Stimulated activated CD8-positive, alpha-beta memory T cell treated with anti-CD3 and anti-CD28 coated beads, Interleukin-4, amount 100 ng/mL, for 1 hour (primary cell): ENCODE results near the gene UBE2G1.
"Not testable (repeated sequence)": the region's sequence is repeated elsewhere in the genome, so short reads cannot be mapped to it uniquely, and the experiment has no call there.

ENCODE experiments used
- DNase-seq, 2 donors: peaks; one replicate each; pipeline ENCODE4 v3.0.0-alpha.2; 2020; ENCODE audit warnings: low read depth in 2 of 2, low spot score in 1 of 2

UBE2G1 gene

DNA sequence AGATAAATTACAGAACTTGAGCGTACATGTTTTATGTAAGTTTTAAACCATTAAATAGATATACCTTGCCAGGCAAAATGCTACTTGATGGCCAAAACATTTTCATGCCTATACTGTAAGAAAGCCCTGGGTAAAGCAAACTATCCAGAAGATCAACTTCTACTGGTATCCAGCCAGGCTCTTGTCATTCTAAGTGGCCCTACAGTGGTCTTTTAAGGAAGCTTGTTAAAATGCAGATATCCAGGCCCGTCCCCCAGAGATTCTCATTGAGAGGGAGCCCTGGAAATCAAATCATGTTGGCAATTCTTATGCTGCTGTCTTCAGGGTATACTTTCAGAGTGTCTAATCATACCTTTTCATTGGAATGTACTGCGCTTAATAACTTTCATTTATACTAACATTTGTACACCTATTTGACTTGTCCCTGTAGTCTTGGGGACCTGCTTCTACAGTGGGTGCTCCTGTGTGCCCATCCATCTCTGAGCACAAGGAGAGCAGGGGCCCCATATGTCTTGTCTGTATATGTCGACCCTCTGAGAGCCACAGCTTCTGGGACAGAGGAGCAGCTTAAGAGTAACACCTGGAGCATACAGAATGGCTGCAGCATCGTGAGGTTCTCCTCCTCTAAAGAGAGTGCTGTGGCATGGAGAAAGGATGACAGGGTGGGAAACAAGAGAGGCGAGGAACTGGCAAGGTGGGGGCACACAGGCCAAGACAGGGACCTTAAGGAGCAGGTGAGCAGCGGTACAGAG is 59.1 kb downstream of the UBE2G1 start:
- no peak for DNase-seq

DNA sequence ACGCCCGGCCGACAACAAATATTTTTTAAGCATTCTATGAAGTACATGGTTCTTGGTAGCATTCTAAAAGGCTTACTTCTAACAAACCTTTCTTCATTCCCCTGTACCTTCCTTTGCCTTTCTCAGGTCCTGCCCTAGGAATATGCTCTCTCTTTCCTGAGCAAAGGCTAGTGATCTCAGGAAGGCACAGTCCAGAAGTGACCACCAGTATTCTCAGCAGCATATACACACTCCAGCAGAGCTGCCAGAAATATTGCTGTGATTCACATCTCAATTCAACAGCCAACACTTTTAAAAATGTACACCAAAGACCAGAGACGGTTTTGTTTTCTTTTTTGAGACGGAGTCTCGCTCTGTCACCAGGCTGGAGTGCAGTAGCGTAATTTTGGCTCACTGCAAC is 61.3 kb downstream of the UBE2G1 start:
- DNase-seq = no peak

DNA sequence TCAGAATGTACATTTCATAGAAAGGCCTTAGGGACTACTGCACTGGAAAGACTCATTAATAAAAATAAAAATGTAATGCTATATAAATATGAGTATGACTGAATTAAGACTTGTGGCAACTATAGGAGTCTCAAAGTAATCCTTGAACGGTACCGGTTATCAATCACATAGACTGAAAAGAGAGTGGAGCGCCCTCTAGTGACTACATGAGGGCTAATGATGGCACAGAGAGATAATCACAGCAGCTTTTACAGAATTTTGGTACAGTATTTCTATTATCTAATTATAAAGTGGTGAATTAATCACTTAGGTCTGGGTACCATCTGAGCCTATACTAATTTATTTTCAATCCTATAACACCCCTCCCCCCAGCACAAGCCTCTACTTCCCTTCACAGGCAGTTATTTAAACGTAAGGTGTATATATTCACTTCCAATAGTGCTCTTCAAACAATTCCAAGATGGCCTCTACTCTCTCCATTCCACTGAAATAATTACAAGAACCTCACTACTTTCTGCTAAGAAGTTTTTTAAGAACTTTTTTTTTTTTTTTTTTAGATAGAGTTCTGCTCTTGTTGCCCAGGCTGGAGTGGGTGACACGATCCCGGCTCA is 62.0 kb downstream of the UBE2G1 start:
- DNase-seq = peak; percentile 13 to 21

DNA sequence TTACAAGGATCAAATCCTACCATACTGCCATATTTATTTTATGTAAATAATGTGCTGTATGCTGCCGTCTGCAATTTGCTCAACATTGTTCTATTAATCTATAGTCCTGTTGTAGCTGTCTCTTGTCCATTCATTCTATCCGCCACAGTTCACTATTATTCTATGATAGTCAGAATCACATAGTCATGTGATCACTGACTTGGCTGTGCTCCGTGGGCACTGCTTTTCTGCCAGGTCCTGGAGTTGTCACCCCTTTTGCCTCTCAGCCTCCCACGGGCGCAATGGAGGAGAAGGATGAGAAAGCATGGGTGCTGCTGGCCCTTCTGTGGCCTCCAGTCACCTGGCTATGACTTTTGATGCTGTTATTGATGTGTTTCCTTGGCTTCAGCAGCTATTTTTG is 65.4 kb downstream of the UBE2G1 start:
- DNase-seq = no peak

DNA sequence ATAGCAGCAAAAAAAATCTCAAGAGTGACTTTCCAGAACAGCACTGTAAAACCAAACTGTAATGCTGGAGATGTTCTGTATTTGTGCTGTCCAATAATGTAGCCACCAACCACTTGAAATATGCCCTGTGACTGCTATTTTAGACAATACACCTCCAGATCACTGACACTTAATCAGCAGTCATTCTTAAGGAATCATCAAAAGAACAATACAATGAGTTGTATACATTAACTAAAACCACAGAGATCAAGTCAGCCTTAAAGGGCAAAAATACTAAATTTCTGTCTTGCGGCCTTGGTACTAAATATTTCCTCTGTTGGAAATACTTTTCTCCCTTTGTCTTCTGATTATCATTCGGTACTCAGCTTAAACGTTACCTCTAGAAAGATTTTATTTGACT is 69.1 kb downstream of the UBE2G1 start:
- DNase-seq = no peak

DNA sequence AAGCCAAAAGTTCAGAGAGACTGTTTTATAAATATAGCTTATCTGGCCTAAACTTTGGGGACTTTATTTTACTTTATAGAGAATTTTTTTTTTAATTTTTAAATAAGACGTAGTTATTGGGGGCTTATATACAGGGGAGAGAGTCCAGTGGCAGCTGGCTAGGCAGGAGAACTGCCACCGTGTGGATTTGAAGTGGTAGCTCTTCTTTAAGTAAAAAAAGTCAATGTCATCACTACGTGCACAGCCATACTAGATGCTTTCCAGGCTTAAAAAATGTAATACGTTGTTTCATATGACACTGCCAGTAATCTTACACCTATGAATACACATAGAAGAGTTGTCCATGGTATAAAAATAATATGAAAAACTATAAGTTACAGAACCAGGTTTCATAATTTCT is 70.8 kb downstream of the UBE2G1 start:
- DNase-seq = no peak

DNA sequence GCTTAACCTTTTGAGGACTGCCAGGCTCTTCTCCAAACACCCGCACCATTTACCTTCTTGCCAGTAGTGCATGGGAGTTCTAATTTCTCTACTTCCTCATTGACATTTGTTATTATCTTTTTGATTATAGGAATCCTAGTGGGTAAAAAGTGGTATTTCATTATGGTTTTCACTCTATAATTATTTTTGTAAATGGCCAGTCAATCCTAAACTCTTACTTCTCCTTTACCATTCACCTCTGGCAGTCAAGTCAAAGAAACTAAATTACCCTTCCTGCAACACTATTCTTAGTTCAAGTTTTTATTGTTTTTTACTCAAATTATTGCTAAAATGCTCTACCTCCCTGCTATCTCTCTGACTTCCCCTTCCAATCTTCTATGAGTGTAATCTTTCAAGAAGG is 72.9 kb downstream of the UBE2G1 start:
- DNase-seq = no peak

DNA sequence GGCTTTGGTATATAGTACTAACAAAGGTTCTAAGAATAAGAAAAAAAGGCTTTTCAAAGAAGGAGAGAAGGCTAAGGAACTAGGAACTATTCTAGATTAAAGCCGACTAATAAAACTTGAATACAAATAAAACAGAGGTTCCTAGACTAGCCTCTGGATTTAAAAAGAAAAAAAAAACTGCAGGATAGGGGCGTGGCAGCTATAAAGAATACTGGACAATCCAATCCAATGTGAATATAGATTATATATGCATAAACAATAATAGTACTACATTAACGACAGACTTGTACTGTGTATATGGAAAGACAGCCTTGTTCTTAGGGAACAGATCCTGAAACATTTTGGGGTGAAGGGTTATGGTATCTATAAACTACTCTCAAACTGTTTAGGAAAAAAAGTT is 78.8 kb downstream of the UBE2G1 start:
- no peak for DNase-seq

DNA sequence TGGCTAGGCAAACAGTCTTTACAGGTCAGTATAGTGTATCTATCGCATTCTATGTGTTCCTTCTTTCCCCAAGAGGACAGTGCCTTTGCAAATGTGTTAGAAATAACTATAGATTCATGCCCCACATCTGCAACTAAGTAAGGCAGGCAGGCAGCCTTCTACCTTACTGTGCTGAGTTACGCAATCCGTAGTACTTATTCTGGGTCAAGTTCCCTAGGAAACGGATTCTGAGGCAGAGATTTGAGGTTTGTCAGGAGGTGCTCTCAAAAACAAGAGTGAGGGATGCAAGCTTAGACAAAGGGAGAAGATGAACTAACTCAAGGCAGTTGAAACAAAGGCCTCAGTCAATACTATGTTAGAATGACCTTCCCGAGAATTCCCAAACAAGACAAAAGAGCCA is 90.0 kb downstream of the UBE2G1 start:
- DNase-seq = no peak

DNA sequence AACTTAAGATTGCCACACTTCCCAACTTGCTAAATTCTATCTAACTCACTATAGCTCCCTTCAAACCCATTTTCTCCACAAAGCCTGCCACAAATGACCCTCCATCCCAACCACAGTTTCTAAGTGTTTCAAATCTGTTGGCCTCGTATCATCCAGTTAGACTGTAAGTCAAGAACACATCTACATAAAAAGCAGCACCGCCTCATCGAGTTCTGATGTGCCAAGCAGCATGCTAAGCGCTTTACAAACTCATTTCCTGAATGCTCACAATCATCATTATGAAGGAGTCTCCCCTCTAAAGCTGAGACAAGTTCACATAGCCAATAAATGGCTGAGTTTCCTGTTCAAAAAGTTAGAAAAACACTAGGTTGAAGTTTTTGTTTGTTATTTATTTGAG is 93.5 kb downstream of the UBE2G1 start:
- DNase-seq = no peak

DNA sequence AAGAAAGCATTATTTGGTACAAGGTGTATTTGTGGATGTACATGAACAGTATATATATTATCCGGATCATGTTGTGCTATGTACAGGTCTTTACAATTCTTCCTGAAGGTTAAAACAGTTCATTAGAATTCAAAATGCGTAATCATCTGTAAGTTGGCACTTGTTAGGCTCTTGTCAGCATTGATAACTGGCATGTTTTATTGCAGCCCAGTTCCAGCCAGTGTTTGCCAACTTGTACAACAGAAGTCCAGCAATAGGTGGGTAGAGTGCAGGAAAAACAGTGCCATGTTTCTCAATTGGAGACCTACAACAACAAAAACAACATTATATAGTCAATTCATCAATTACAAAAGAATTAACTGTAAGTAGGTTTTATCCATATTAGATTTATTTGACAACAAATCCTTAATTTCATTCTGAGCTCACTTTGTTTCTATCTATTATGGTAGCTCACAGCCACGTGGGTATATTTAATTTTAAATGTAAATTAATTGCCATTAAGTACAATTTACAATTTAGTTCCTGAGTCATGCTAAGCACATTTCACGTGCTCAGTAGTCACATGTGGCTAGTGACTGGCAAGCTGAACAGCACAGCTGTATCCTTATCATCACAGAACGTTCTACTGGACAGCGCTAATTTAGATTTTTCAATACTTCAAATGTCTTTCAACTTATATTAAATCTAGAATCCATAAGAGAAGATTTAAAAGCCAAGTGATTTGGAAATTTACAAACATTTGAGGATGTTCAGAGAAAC is 94.1 kb downstream of the UBE2G1 start:
- no peak for DNase-seq

DNA sequence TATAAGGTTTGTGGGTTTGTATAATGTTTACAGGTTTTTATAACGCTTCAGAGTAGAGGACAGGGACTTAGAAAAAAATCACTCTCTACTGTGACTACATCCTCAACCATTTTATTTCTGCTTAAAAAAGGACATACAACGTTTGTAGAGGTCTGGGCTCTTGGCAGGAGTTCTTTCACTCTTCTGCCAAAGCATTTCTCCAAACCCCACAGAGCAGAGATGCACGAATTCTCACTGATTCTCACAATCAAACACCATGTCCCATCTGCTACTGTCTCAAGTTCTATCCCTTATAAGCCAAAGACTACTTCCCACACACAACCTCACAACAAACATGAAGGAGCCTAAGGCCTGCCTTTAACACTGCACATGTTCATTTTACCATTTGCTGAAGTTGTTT is 95.7 kb downstream of the UBE2G1 start:
- DNase-seq = no peak

DNA sequence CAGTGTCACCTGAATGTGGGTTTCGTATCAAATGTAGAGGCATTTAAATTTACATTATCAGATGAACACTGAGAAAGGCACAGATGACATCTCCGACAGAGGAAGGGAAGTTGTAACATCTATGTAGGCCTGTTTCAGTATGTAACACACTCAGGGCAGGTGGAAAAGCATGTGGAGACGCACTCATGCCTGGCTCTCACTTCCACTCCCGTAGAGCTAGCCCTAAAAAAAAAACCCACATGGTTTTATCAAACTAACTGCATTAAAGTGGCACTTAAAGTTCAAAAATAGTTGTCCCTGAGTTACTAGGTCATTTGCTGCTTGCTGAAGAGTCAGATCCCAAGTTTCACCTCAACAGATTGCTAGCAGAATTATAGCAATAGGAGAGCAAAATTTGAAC is 96.6 kb downstream of the UBE2G1 start:
- no peak for DNase-seq

DNA sequence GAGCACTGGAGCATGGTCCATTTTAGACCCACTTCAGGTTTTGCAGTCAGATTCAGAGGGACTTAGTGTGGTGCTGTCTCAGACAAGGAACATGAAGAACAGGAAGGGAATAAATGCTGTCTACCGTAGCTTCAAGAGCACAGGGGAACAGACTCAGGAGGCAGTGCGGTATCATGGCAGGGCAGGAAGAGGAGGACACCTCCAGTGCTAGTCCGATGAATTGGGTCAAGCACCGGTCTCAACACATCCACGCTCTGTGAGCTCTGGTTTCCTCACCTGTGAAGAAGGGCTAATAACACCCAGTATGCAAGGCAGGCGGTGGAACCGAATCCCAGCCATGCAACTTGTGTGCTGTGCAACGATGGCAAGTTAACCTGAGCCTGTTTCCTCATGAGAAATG is 99.1 kb downstream of the UBE2G1 start:
- DNase-seq = no peak

DNA sequence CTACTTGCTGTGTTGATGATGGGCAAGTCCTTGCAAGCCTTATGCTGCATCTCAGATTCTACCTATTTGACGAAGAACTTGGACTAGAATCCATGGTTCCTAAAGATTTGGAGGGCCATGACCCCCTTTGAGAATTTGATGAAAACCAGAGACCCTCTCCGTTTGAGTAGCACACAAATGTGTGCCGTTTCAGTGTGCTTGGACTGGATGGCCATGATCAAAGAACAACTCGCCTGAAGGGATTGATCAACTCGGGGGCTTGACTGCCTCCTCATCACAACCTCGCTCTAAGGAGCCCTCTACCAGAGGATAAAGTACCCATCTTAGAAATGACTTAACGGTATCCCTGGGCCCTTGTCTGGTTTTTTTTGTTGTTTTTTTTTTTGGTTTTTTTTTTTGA is 99.9 kb downstream of the UBE2G1 start:
- no peak for DNase-seq

DNA sequence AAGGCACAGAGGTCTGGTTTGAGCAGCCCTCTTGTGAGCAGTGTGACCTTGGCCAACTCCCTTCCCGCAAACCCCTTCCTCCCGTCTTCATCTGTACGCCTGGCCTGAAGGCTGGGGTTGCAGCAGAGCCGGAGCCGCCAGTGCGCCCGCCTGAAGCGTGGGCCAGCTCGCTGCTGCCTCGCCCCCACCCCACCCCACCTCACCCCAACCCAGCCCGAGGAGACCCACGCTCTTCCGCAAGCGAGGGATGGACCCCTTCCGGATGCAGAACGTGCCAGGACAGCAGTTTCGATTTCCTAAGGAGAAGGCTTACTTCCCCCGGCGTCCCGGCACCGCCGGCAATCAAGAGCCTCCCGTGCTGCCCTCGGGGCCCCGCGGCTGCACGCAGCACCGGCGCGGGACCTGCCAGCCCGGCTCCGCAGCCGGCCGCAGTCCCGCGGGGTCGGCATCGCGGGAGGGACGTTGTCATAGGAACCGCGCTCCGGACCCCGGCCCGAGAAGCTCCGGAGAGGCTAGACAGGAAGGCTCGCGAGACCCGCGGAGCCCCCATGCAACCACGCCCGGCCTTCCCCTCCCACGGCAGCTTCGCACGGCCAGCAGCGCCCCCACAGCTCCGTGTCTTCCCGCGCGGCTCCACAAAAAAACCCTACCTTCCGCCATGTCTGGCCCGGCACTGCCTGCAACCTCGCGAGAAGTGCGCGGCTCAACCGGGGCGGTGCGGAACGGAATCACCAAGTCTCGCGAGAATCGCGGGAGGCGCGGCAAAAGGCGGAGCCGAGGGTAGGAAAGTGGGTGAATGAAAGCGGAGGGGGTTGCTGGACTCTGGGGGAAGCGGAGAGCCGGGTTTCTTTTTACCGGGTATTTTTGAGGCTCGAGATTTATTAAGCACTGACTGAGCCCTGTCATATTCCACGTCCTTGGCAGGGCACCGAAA is 102.9 kb downstream of the UBE2G1 start, which contains the start of gene ANKFY1:
ANKFY1 (minus strand) TSS at position 698 of the 934 bp plus-strand sequence; CDS start at position 660, 38 bp downstream.
- DNase-seq = peak; percentile 94 to 97

DNA sequence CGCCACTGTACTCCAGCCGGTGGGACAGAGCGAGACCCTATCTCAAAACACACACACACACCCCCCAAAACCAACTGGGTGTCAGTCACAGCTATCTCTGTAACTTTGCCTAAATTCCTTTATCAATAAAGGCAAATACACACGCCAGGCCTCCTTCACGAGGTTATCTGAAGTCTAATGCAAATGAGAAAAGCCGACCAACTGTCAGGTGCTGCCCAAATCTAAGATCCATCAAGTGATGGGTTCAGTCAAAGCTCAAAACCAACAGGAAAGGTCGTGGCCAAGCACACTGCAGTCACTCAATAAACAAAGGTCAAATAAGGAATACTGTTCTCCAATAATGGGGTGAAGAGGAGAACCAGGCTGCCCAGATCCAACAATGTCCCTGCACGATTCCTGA is 103.8 kb downstream of the UBE2G1 start:
- no peak for DNase-seq

DNA sequence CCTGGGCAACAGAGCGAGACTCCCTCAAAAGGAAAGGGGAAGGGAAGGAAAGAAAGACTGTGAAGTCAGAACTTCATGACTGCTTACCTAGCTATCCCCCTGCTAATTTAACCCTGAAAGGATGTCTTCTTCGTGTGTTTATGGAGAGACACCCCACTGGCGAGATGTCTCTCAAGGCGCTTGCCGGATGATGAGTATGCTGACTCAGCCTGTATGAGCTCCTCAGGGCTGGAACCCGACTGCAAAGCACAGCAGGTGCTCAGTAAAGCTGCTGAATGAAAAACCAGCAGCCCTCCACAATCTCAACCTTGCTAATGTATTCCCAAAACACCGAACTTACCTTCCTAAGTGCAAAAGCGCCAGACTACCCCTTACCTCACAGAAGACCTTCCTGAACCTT is 105.0 kb downstream of the UBE2G1 start:
- DNase-seq = no peak

DNA sequence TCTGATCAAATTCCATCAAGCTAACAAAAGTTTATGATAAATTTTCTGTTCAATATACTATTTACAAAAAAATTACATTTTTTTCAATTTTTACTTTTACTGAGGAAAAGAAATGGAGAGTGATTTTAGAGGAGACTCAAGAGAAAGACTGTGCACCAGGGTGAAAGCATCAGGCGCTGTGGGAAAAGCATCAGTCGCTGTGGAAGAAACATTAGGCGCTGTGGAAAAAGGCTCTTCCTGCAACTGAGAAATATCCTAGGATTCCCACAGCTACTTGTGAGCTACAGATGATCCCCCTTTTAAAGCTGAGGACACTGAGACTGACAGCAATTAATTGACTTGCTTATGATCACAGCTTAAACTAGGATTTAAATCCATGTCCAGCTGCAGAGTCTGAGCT is 107.6 kb downstream of the UBE2G1 start:
- no peak for DNase-seq

DNA sequence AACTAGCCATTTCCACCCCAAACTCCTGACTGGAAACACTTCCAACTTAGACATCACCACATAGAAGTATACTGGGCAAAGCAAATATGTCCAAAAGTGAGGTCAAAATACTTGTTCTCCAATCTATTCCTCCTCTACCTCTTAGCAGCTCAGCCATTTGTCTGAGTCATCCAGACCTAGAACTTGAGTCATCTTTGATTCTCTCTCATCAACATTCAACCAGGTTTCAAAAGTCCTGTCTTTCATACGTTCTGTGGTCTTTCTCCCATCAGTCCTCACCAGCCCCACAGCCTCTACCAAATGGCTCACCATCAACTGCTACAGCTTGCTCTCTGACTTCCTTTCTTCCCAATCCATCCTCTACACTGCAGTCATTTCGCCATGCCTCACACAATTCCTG is 109.5 kb downstream of the UBE2G1 start:
- DNase-seq = no peak

DNA sequence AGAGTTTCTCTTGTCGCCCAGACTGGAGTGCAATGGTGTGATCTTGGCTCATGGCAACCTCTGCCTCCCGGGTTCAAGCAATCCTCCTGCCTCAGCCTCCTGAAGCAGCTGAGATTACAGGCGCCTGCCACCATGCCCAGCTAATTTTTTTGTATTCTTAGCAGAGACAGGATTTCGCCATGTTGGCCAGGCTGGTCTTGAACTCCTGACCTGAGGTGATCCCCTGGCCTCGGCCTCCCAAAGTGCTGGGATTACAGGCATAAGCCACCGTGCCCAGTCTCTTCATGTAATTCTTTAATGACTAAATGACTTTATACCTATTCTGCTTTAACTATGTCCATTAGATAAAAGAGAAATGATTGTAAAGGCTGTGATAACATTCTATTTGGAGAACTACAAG is 111.2 kb downstream of the UBE2G1 start:
- not testable (repeated sequence) for DNase-seq
